HG03432 (cell line): ENCODE data around the gene SSU72.
A peak's percentile ranks its signal among the peaks of the same experiment; 100 is the strongest.
"Not testable (repeated sequence)": the region's sequence is repeated elsewhere in the genome, so short reads cannot be mapped to it uniquely, and the experiment has no call there.

Source experiments
- ATAC-seq: cut with Tn5 transposase; IDR thresholded peaks from one replicate; pipeline ENCODE4 v1.9.1; 2021; ENCODE audit warnings: mild to moderate bottlenecking, moderate library complexity; ENCODE audit not compliant: unreplicated experiment

The SSU72 gene

DNA sequence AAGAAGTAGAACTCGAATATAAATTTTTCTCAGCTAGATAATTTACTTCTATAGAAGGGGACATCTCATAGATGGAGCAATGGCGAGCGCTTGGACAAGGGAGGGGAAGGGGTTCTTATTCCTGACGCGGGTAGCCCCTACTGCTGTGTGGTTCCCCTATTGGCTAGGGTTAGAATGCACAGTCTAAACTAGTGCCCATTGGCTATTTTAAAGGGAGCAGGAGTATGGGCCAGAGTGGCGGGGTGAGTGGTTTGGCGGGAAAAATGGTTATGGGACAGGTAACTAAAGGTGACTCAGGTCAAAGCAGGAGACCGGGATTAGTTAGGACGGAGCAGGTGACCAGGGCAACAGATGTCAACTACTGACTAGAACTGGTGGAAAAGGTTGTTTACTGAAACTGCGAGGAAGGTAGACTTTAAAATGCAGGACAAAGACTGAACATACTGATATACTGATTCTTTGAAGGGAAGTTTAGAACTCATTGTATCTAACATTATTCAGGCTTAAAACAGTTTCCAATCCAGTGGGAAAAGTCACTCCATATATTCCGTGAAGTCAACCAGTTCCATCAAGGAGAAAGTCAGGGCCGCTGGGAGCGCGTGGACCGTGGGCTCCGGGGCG is 63.6 kb downstream of the SSU72 start:
- ATAC-seq: no peak

DNA sequence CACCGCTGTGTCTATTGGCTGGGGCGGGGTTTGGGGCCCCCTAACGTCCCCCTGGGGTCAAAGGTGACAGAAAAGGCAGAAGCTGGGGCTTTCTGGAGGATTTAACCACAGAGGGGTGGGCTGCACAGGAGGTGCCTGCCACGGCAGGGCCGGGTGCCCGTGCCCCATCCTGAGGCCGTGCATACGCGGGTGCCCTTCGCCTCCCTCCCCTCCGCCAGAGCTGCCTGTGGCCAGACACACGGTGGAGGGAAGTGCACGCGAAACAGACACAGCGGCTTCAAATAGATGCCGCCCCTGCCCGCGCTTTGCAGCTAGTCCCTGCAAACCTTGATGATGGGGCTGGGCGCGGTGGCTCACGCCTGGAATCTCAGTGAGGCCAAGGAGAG is 65.2 kb downstream of the SSU72 start:
- ATAC-seq: not testable (repeated sequence)

DNA sequence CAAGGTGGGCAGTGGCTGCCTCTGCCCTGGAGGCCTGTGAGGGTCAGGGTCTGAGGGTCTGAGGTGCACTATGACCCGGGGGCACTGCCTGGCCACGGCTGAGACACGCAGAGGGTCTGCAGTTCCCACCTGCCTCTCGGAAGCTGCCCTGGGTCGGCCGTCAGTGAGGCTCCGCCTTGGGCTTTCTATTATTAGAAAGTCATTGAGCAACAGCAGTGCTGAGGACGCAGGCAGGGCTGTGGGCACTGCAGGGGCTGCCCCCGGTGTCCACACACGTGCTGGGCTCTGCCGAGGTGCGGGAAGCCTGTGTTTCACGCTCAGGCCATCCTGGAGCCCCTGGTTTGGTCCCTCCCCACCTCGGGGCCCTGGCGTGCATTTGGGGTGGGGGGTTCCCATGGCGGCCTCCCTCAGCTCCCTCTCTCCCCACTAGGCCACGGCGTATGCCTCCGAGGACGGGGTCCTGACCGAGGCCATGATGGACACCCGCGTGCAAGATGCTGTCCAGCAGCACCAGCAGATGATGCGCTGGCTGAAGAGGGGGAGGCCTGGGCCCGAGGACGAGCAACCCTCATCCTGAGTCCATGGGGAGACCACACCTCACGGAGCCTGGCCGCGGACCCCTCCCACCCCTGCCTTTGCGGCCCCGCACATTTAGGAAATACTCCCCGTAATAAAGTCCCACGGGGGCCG is 65.7 kb downstream of the SSU72 start:
- ATAC-seq: not testable (repeated sequence)

DNA sequence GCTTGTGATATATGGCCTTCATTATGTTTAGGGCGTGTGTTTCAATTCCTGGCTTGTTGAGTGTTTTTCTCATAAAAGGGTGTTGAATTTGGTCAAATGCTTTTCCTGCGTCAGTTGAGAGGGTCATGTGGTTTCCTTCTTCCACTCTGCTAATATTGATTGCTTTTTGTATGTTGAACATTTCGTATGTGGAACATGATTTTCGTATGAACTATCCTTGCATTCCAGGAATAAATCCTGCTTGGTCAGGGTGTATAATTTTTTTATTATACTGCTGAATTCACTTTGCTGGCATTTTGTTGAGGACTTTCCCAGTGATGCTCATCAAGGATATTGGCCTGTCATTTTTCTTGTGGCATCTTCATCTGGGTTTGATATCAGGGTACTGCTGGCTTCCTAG is 67.4 kb downstream of the SSU72 start:
- ATAC-seq: no peak

DNA sequence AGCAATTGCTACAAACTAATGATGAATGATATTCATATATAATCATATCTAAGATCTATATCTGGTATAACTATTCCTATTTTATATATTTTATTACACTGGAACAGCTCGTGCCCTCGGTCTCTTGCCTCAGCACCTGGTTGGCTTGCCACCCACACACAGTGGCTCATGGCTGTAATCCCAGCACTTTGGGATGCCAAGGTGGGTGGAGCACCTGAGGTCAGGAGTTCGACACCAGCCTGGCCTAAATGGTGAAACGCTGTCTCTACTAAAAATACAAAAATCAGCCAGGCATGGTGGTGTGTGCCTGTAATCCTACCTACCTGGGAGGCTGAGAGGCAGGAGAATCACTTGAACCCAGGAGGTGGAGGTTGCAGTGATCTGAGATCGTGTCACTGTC is 68.9 kb downstream of the SSU72 start:
- not testable (repeated sequence) for ATAC-seq

DNA sequence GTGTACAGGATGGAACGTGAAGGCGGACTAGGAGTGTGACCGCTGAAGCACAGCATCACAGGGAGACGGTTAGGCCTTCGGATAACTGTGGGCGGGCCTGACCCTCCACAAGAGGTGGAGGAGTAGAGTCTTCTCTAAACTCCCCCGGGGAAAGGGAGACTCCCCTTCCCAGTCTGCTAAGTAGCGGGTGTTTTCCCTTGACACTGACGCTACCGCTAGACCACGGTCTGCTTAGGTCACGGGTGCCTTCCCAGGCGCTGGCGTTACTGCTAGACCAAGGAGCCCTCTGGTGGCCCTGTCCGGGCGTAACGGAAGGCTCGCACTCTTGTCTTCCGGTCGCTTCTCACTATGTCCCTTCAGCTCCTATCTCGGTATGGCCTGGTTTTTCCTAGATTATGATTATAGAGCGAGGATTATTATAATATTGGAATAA is 69.3 kb downstream of the SSU72 start:
- ATAC-seq: peak; percentile 48

DNA sequence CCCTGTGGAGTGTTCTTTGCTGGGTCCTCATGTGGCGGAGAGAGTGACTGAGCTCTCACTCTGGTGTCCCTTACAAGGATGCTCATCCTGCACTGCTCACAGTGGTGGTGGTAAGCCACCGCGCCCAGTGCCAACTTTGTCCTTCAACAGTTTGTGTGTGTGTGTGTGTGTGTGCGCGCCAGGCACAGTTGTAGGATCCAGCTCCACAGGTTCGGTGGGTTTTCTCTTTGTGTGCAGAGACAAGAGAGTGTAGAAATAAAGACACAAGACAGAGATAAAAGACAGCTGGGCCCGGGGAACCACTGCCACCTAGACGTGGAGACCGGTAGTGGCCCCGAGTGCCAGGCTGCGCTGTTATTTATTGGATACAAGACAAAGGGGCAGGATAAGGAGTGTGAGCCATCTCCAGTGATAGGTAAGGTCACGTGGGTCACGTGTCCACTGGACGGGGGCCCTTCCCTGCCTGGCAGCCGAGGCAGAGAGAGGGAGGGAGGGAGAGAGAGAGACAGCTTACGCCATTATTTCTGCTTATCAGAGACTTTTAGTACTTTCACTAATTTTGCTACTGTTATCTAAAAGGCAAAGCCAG is 69.8 kb downstream of the SSU72 start:
- ATAC-seq: not testable (repeated sequence)

DNA sequence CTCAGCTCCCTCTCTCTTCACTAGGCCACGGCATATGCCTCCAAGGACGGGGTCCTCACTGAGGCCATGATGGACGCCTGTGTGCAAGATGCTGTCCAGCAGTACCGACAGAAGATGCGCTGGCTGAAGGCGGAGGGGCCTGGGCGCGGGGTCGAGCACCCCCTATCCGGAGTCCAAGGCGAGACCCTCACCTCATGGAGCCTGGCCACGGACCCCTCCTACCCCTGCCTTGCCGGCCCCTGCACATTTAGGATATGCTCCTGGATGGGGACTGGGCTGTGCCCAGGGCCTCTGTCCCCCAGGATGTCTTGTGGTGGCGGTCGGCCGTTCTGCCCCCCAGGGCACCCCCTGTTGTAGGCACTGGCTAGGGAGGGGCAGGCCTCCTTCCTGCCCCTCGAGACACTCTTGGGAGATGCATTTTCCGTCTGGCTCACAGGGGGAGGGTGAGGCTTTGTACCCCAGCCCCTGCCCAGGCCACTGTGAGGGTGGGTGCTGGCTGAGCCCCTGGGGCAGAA is 79.1 kb downstream of the SSU72 start:
- ATAC-seq: not testable (repeated sequence)

DNA sequence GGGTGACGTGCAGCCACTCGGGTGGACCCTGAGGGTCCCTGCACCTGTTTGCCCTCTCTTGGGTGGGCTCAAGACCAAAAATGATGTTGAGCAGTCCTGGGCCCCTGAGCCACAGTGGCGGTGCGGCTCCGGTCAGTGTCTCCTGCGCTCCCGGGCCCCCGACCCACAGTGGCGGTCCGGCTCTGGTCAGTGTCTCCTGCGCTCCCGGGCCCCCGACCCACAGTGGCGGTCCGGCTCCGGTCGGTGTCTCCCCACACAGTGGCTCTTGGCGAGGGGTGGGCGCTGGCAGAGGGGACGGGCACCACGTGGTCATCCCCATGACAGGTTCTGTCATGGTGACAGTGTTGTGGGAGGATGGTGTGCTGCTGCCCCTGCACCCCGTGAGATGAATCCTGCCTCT is 80.4 kb downstream of the SSU72 start:
- ATAC-seq: not testable (repeated sequence)
